Activated CD4-positive, CD25-positive, alpha-beta regulatory T cell treated with anti-CD3 and anti-CD28 coated beads, Interleukin-2, amount 50 U/mL, for 16 hours (primary cell): ENCODE data around the gene PPM1G.
A peak's percentile ranks its signal among the peaks of the same experiment; 100 is the strongest.

ENCODE experiments used
- DNase-seq: peaks from one replicate; pipeline ENCODE4 v3.0.0-alpha.2; 2020; ENCODE audit warnings: low read depth, low spot score

Gene PPM1G

GRCh38 chr2:27416151-27416550, 6.8 kb upstream of the PPM1G start:
- no peak for DNase-seq

GRCh38 chr2:27412419-27413152, 3.2 kb upstream of the PPM1G start:
- no peak for DNase-seq

GRCh38 chr2:27408601-27409320, 630 bp downstream of the PPM1G start:
- no peak for DNase-seq

- no peak for DNase-seq
Measured at GRCh38 chr2:27407798-27408491, 1.4 kb downstream of the PPM1G start.

- DNase-seq: no peak
Measured at GRCh38 chr2:27400348-27401135, 8.8 kb downstream of the PPM1G start.

GRCh38 chr2:27398962-27399361, 10.4 kb downstream of the PPM1G start:
- no peak for DNase-seq

- DNase-seq: no peak
Measured at GRCh38 chr2:27393225-27393624, 16.2 kb downstream of the PPM1G start.

- no peak for DNase-seq
Measured at GRCh38 chr2:27390822-27391679, 18.3 kb downstream of the PPM1G start.

GRCh38 chr2:27381577-27382181, 27.7 kb downstream of the PPM1G start:
- DNase-seq: no peak

- DNase-seq: peak; percentile 77
Measured at GRCh38 chr2:27380626-27381545, 28.5 kb downstream of the PPM1G start, which contains the start of gene ZNF513. ZNF513 (minus strand) TSS chr2:27380734; CDS start chr2:27380526, 208 bp downstream.

GRCh38 chr2:27379836-27380625, 29.4 kb downstream of the PPM1G start:
- DNase-seq: no peak

- DNase-seq: no peak
Measured at GRCh38 chr2:27379383-27379835, 30.0 kb downstream of the PPM1G start.

- no peak for DNase-seq
Measured at GRCh38 chr2:27378809-27379290, 30.5 kb downstream of the PPM1G start.

- no peak for DNase-seq
Measured at GRCh38 chr2:27378096-27378808, 31.1 kb downstream of the PPM1G start.

GRCh38 chr2:27377618-27378095, 31.7 kb downstream of the PPM1G start:
- DNase-seq: no peak

GRCh38 chr2:27376866-27377617, 32.3 kb downstream of the PPM1G start:
- DNase-seq: no peak
